ENCODE data around the gene KREMEN1. TPM values are rescaled to one million over a fixed set of nuclear protein-coding genes. Genes with fewer than 3 reads are reported as not detected.
A peak's percentile ranks its signal among the peaks of the same experiment; 100 is the strongest.

Gene KREMEN1
- total RNA-seq, 3 donors from 2014 or later = 18.3 to 35.1 (median 28.6) TPM

DNA sequence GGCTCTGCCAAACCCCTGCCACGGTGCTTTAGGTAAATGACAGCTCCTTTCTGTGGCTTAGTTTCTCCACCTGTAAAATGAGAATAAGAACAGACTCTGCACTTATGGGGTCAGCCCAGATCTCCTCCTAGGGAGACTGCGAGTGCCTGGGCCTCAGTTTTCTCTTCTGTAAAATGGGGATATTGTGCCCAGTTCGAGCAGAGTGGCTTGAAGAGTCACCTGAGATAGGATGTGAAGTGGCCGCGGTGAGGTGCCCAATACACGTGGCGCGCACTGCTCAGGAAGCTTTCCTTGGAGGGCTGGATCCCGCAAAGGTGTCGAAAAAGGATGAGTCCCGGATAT is 132.4 kb downstream of the KREMEN1 start:
- intact Hi-C loops (cut with DNase I, micrococcal nuclease) = no loop called here
- Histone ChIP-seq H3K9me3 (no peaks in the 10 kb centered on the region), H3K4me1 (ENCODE audit: low read depth) (peaks cover 13% of the 10 kb centered on the region), H3K36me3 (ENCODE audit: low read depth) (no peaks in the 10 kb centered on the region), H3K4me3 (no peak overlapping the region)
- DNase-seq (no peak), ATAC-seq (no peak)
- TF ChIP-seq, protein P1, sequence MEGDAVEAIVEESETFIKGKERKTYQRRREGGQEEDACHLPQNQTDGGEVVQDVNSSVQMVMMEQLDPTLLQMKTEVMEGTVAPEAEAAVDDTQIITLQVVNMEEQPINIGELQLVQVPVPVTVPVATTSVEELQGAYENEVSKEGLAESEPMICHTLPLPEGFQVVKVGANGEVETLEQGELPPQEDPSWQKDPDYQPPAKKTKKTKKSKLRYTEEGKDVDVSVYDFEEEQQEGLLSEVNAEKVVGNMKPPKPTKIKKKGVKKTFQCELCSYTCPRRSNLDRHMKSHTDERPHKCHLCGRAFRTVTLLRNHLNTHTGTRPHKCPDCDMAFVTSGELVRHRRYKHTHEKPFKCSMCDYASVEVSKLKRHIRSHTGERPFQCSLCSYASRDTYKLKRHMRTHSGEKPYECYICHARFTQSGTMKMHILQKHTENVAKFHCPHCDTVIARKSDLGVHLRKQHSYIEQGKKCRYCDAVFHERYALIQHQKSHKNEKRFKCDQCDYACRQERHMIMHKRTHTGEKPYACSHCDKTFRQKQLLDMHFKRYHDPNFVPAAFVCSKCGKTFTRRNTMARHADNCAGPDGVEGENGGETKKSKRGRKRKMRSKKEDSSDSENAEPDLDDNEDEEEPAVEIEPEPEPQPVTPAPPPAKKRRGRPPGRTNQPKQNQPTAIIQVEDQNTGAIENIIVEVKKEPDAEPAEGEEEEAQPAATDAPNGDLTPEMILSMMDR (IDR thresholded peaks at IDR 0.05) = no peak

DNA sequence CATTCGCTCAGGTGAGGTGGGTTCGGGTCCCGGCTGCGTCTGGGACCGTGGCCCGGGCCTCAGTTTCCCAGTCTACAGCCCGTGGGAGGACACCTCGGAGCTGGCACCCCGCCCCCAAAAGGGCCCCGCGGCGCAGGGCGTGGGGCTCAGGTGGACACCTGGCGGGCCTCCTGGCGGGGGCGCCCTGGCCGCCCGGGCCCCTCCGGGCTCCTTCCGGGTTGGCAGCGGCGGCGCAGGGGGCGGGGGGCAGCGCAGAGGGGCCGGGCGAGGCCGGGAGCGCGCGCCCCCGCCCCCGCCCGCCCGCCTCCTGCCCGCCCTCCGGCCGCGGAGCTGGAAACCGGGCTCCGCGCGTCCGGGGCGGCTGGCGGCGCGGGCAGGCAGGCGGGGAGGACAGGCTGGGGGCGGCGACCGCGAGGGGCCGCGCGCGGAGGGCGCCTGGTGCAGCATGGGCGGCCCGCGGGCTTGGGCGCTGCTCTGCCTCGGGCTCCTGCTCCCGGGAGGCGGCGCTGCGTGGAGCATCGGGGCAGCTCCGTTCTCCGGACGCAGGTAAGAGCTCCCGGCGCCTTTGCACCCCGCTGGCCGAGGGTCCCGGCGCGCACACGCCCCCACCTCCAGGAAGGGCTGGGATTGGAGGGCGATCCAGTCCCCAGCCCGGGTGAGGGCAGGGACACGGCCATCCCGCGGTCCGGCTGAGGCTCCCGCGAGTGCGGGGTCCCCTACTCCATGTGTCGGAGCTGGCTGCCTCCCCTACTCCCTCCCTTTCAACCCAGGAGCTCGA is 132.9 kb downstream of the KREMEN1 start, which contains the start of gene EMID1:
TSS of gene EMID1 (plus strand) at position 303 of the 778 bp plus-strand sequence. CDS start at position 446, 143 bp downstream.
- peak within 1 kb of the TSS; percentile 22 for H3K4me3 ChIP-seq
- H3K9me3 ChIP-seq = no peaks in the 10 kb centered on the region
- DNase-seq = peak in 2 of 3 donors; percentile 40 to 61
- intact Hi-C loops (cut with DNase I, micrococcal nuclease) = no loop called here
- H3K36me3 ChIP-seq (ENCODE audit: low read depth) = no peaks in the 10 kb centered on the region
- H3K4me1 ChIP-seq (ENCODE audit: low read depth) = peaks cover 13% of the 10 kb centered on the region
- TF ChIP-seq, protein P1 (IDR thresholded peaks at IDR 0.05) = no peak
- ATAC-seq = peak; percentile 39

DNA sequence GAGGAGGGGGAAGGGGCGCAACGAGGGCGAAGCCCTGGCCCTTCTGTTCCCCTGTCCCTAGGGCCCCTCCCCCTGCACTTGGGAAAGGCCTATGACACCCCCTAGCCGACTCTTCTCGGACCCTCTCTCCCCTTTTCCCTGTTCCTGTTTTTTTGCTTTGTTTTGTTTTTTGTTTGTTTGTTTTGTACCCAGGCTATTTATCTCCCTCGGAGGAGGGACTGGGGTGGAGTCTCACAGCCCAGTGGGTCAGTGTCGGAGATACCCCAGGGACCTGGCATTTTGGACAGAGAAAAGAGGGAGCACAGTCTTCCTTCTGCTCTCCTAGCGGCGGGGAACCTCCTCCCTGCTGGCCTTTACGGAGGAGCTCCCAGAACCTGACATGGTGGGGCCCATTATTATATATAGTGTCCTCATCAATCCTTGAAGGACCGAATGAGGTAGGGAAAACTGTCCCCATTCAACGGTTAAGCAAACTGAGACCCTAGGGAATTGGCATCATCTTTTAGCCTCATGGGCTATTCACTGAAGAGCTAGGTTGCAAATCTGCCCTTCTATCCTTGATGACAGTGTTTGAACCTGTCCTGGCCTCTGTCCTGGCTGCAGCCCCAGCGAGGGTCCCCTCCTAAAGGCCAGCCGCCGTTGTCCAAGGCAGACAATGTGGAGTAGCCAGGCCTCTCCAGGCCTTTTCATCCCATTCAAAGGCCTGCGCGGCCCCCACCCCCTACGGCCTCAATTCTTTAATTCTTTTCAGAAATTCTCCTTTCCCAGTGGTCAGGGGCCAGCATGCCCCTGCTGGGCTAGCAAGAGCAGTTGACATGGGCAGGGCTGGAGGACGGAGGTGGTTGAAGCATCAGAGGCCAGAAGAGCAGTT is 133.8 kb downstream of the KREMEN1 start:
- TF ChIP-seq, protein P1 (IDR thresholded peaks at IDR 0.05) = no peak
- no peak for ATAC-seq
- DNase-seq = no peak
- intact Hi-C loops (cut with DNase I, micrococcal nuclease) = no loop called here
- H3K36me3 ChIP-seq (ENCODE audit: low read depth) = no peaks in the 10 kb centered on the region
- H3K4me3 ChIP-seq = peak overlapping the region; percentile 22
- peaks cover 13% of the 10 kb centered on the region for H3K4me1 ChIP-seq (ENCODE audit: low read depth)
- H3K9me3 ChIP-seq = no peaks in the 10 kb centered on the region

DNA sequence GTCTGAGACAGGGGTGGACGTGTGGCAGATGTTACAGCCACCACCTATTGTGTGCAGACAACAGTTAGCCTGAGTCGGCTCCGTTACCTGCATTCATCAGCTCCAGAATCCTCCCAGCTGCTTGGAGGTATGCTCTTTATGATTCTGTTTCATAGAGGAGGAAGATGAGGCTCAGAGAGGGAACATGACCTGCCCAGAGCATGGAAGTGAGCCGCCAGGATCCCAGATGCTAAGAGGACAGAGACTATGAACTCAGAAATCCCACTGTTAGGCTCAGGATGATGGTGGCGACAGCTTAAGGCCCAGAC is 134.4 kb downstream of the KREMEN1 start:
- no peak for ATAC-seq
- H3K36me3 ChIP-seq (ENCODE audit: low read depth) = no peaks in the 10 kb centered on the region
- H3K9me3 ChIP-seq = no peaks in the 10 kb centered on the region
- no peak overlapping the region for H3K4me3 ChIP-seq
- H3K4me1 ChIP-seq (ENCODE audit: low read depth) = peaks cover 7% of the 10 kb centered on the region
- TF ChIP-seq, protein P1 (IDR thresholded peaks at IDR 0.05) = no peak
- intact Hi-C loops (cut with DNase I, micrococcal nuclease) = no loop called here
- no peak for DNase-seq

DNA sequence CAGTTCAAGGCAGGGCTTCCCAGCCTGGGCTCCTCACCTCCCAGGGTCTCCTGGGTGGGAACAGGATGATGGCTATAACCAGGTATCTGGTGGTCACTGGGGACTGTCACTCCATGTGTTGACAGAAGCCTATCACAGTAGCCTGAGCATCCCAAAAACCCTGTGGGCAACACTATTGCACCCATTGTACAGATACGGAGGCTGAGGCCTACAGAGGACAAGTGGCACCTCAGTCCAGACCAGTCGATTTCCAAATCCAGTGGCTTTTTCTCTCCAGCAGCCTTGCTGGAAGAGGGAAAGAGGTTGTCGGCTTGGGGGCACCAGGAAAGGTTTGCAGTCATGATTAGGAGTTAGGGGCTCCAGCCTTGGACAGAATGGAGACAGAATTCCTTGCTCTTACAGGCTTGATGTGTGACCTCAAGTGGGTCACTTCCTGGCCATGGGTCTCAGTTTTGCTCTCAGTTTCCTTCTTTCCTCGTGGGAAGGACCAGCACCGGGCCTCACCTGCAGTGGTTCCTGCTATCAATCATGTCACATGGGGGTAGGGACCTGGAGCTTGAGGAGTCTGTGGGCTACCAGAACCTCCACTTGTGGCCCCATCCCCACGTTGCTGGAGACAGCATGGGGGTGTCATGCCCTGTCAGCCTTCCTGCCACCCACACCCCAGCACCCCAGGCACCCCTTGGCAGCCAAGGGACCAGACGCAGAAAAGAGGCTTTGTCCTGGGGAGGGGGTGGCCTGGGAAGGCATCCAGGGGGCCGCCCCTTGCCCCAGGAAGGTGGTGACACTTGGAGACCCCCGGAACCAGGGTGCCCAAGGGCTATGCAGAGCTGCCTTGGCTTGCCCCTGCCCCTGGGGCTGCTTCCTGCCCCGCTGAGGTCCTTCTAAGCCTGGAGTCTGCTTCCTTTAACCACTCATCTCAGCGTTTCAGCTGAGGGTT is 135.0 kb downstream of the KREMEN1 start:
- H3K4me1 ChIP-seq (ENCODE audit: low read depth) = peaks cover 6% of the 10 kb centered on the region
- no peaks in the 10 kb centered on the region for H3K36me3 ChIP-seq (ENCODE audit: low read depth)
- H3K9me3 ChIP-seq = no peaks in the 10 kb centered on the region
- H3K4me3 ChIP-seq = no peak overlapping the region
- TF ChIP-seq, protein P1 (IDR thresholded peaks at IDR 0.05) = no peak
- ATAC-seq (no peak), DNase-seq (no peak)
- intact Hi-C loops (cut with DNase I, micrococcal nuclease) = no loop called here
